Measurements from ENCODE around the gene TIMM44. TPM values are rescaled to one million over a fixed set of nuclear protein-coding genes. Genes with fewer than 3 reads are reported as not detected.
"Not testable (repeated sequence)": the region's sequence is repeated elsewhere in the genome, so short reads cannot be mapped to it uniquely, and the experiment has no call there.

TIMM44 gene
- total RNA-seq, 1 experiment from 2014 or later: 153 TPM

GRCh38 chr19:7918615-7919421 is 24.6 kb downstream of the TIMM44 start:
- peaks cover 15% of the 10 kb centered on the region for H3K36me3 ChIP-seq (ENCODE audit: insufficient read depth, low read length, poor library complexity, severe bottlenecking)
- POLR2A ChIA-PET (ENCODE audit: low non-redundant PET): no interaction called here
- H3K4me1 ChIP-seq (ENCODE audit: insufficient read depth, low read length, poor library complexity, severe bottlenecking): peaks cover 45% of the 10 kb centered on the region
- H3K27me3 ChIP-seq (replicated peaks; ENCODE audit: insufficient read depth, low read depth, low read length, poor library complexity): peaks cover 12% of the 10 kb centered on the region
- TF ChIP-seq EZH2 (IDR thresholded peaks at IDR 0.05; ENCODE audit: borderline replicate concordance, low read depth, low read length, poor library complexity, severe bottlenecking) (no peak), CTCF (conservative IDR thresholded peaks at IDR 0.05; ENCODE audit: low read depth, low read length) (no peak)
- DNase-seq (ENCODE audit: low spot score): no peak
- H3K27ac ChIP-seq (ENCODE audit: low read depth, low read length, poor library complexity, severe bottlenecking): no peak overlapping the region
- CTCF ChIA-PET: no interaction called here
- intact Hi-C loops (cut with micrococcal nuclease; ENCODE audit: unreplicated experiment): no loop called here
- no peak overlapping the region for H3K4me3 ChIP-seq (ENCODE audit: low read depth, low read length, poor library complexity, severe bottlenecking)
- BruUV-seq (replicated peaks): no TSS peak
- H3K9me3 ChIP-seq (ENCODE audit: low read depth, low read length, poor library complexity, severe bottlenecking): no peaks in the 10 kb centered on the region

- peaks cover 38% of the 10 kb centered on the region for H3K4me1 ChIP-seq (ENCODE audit: insufficient read depth, low read length, poor library complexity, severe bottlenecking)
- H3K9me3 ChIP-seq (ENCODE audit: low read depth, low read length, poor library complexity, severe bottlenecking); BruUV-seq (replicated peaks); DNase-seq (ENCODE audit: low spot score); POLR2A ChIA-PET (ENCODE audit: low non-redundant PET); intact Hi-C loops (cut with micrococcal nuclease; ENCODE audit: unreplicated experiment): not testable (repeated sequence)
- peak overlapping the region; percentile 56 for H3K27ac ChIP-seq (ENCODE audit: low read depth, low read length, poor library complexity, severe bottlenecking)
- peaks cover 13% of the 10 kb centered on the region for H3K36me3 ChIP-seq (ENCODE audit: insufficient read depth, low read length, poor library complexity, severe bottlenecking)
- CTCF ChIA-PET: interaction anchor here (0.9 to 1.0 kb wide), 2 partner anchors 10 to 49 kb away, joined by 3 to 5 read pairs; no protein-coding TSS in a partner anchor
- H3K4me3 ChIP-seq (ENCODE audit: low read depth, low read length, poor library complexity, severe bottlenecking): peak overlapping the region; percentile 51
- peaks cover 12% of the 10 kb centered on the region for H3K27me3 ChIP-seq (replicated peaks; ENCODE audit: insufficient read depth, low read depth, low read length, poor library complexity)
Measured at GRCh38 chr19:7918062-7918614, 25.3 kb downstream of the TIMM44 start.

- peaks cover 37% of the 10 kb centered on the region for H3K4me1 ChIP-seq (ENCODE audit: insufficient read depth, low read length, poor library complexity, severe bottlenecking)
- intact Hi-C loops (cut with micrococcal nuclease; ENCODE audit: unreplicated experiment): no loop called here
- POLR2A ChIA-PET (ENCODE audit: low non-redundant PET): no interaction called here
- BruUV-seq (replicated peaks): no TSS peak
- H3K9me3 ChIP-seq (ENCODE audit: low read depth, low read length, poor library complexity, severe bottlenecking): no peaks in the 10 kb centered on the region
- CTCF ChIA-PET: interaction anchor here (0.6 to 1.0 kb wide), 3 partner anchors 9 to 48 kb away, joined by 3 to 5 read pairs (median 3); no protein-coding TSS in a partner anchor
- H3K27ac ChIP-seq (ENCODE audit: low read depth, low read length, poor library complexity, severe bottlenecking): peak overlapping the region; percentile 56
- peaks cover 7% of the 10 kb centered on the region for H3K36me3 ChIP-seq (ENCODE audit: insufficient read depth, low read length, poor library complexity, severe bottlenecking)
- TF ChIP-seq CTCF (conservative IDR thresholded peaks at IDR 0.05; ENCODE audit: low read depth, low read length): peak; percentile 62
- no peak for TF ChIP-seq EZH2 (IDR thresholded peaks at IDR 0.05; ENCODE audit: borderline replicate concordance, low read depth, low read length, poor library complexity, severe bottlenecking)
- peak; percentile 79 for DNase-seq (ENCODE audit: low spot score)
- H3K4me3 ChIP-seq (ENCODE audit: low read depth, low read length, poor library complexity, severe bottlenecking): peak overlapping the region; percentile 51
- H3K27me3 ChIP-seq (replicated peaks; ENCODE audit: insufficient read depth, low read depth, low read length, poor library complexity): peaks cover 12% of the 10 kb centered on the region
Measured at GRCh38 chr19:7917267-7918061, 26.0 kb downstream of the TIMM44 start.

Measured in A673 (cell line).